ENCODE results near the gene UIMC1.

Gene UIMC1

GRCh38 chr5:176965633-176966032 lies 40.9 kb downstream of the UIMC1 start:
- Histone ChIP-seq H3K27ac (ENCODE audit: low read depth in 2 of 2, low read length in 2 of 2) (no peak overlapping the region), H3K9me3 (ENCODE audit: control insufficient read depth in 2 of 2, low read length in 2 of 2) (no peaks in the 10 kb centered on the region), H3K27me3 (ENCODE audit: control insufficient read depth in 2 of 2, insufficient read depth in 2 of 2, low read length in 2 of 2) (no peaks in the 10 kb centered on the region), H3K4me1 (ENCODE audit: control insufficient read depth in 2 of 2, insufficient read depth in 2 of 2, low read length in 2 of 2) (no peaks in the 10 kb centered on the region), H3K36me3 (ENCODE audit: control insufficient read depth in 2 of 2, insufficient read depth in 2 of 2, low read length in 2 of 2) (peaks cover 14 to 21% of the 10 kb centered on the region in 2 donors), H3K4me3 (ENCODE audit: low read length in 2 of 2) (no peak overlapping the region), H3K9ac (ENCODE audit: low read depth in 1 of 2, low read length in 2 of 2) (no peak overlapping the region)

- Histone ChIP-seq H3K27ac (ENCODE audit: low read depth in 2 of 2, low read length in 2 of 2) (no peak overlapping the region), H3K4me3 (ENCODE audit: low read length in 2 of 2) (no peak overlapping the region), H3K36me3 (ENCODE audit: control insufficient read depth in 2 of 2, insufficient read depth in 2 of 2, low read length in 2 of 2) (peaks cover 18 to 20% of the 10 kb centered on the region in 2 donors), H3K4me1 (ENCODE audit: control insufficient read depth in 2 of 2, insufficient read depth in 2 of 2, low read length in 2 of 2) (no peaks in the 10 kb centered on the region), H3K27me3 (ENCODE audit: control insufficient read depth in 2 of 2, insufficient read depth in 2 of 2, low read length in 2 of 2) (no peaks in the 10 kb centered on the region), H3K9me3 (ENCODE audit: control insufficient read depth in 2 of 2, low read length in 2 of 2) (no peaks in the 10 kb centered on the region), H3K9ac (ENCODE audit: low read depth in 1 of 2, low read length in 2 of 2) (no peak overlapping the region)
These were observed 47.5 kb downstream of the UIMC1 start for GRCh38 chr5:176959051-176959450.

DNA sequence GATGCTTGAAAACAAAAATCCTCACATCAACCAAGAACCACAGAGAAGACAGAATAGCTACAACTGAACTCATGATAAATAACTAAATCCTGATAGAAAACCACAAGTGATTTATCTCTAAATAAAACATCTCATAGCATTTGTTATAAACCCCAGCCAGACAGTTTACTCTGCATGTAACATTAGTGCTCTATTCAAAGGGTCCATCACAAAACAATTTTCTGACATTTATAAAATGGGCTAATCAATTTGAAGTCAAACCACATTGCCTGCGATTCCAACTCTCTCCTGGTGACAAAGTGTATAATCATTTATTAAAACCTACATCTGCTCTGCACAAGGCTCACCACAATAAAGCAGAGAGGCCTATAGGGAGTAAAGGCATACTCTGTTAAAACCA lies 49.8 kb downstream of the UIMC1 start:
- Histone ChIP-seq H3K9ac (ENCODE audit: low read depth in 1 of 2, low read length in 2 of 2) (no peak overlapping the region), H3K4me3 (ENCODE audit: low read length in 2 of 2) (no peak overlapping the region), H3K36me3 (ENCODE audit: control insufficient read depth in 2 of 2, insufficient read depth in 2 of 2, low read length in 2 of 2) (peaks cover 21 to 24% of the 10 kb centered on the region in 2 donors), H3K27ac (ENCODE audit: low read depth in 2 of 2, low read length in 2 of 2) (no peak overlapping the region), H3K27me3 (ENCODE audit: control insufficient read depth in 2 of 2, insufficient read depth in 2 of 2, low read length in 2 of 2) (no peaks in the 10 kb centered on the region), H3K9me3 (ENCODE audit: control insufficient read depth in 2 of 2, low read length in 2 of 2) (no peaks in the 10 kb centered on the region), H3K4me1 (ENCODE audit: control insufficient read depth in 2 of 2, insufficient read depth in 2 of 2, low read length in 2 of 2) (no peaks in the 10 kb centered on the region)

DNA sequence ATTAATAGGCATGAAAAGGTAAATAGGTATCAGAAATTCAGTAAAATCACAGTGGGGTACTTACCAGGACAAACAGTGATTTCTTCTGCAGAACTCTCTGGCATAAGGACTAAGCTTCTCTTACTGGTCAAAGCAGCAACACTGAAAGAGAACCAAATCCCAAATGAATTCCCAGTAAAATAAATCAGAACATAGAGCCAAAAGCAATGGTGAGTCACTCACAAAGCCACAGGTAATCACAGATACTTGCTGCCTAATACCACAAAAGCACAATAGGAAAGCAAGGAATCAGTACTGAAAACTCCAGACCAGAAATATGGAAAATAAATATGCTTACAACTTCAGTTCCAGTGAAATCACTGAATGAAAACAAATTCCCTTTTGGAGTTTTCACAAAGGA lies 50.7 kb downstream of the UIMC1 start:
- Histone ChIP-seq H3K4me3 (ENCODE audit: low read length in 2 of 2) (no peak overlapping the region), H3K36me3 (ENCODE audit: control insufficient read depth in 2 of 2, insufficient read depth in 2 of 2, low read length in 2 of 2) (peaks cover 25 to 31% of the 10 kb centered on the region in 2 donors), H3K27ac (ENCODE audit: low read depth in 2 of 2, low read length in 2 of 2) (no peak overlapping the region), H3K4me1 (ENCODE audit: control insufficient read depth in 2 of 2, insufficient read depth in 2 of 2, low read length in 2 of 2) (no peaks in the 10 kb centered on the region), H3K27me3 (ENCODE audit: control insufficient read depth in 2 of 2, insufficient read depth in 2 of 2, low read length in 2 of 2) (no peaks in the 10 kb centered on the region), H3K9ac (ENCODE audit: low read depth in 1 of 2, low read length in 2 of 2) (no peak overlapping the region), H3K9me3 (ENCODE audit: control insufficient read depth in 2 of 2, low read length in 2 of 2) (no peaks in the 10 kb centered on the region)

- Histone ChIP-seq H3K36me3 (ENCODE audit: control insufficient read depth in 2 of 2, insufficient read depth in 2 of 2, low read length in 2 of 2) (peaks cover 31 to 39% of the 10 kb centered on the region in 2 donors), H3K9ac (ENCODE audit: low read depth in 1 of 2, low read length in 2 of 2) (no peak overlapping the region), H3K9me3 (ENCODE audit: control insufficient read depth in 2 of 2, low read length in 2 of 2) (no peaks in the 10 kb centered on the region), H3K27ac (ENCODE audit: low read depth in 2 of 2, low read length in 2 of 2) (no peak overlapping the region), H3K4me1 (ENCODE audit: control insufficient read depth in 2 of 2, insufficient read depth in 2 of 2, low read length in 2 of 2) (no peaks in the 10 kb centered on the region), H3K27me3 (ENCODE audit: control insufficient read depth in 2 of 2, insufficient read depth in 2 of 2, low read length in 2 of 2) (no peaks in the 10 kb centered on the region), H3K4me3 (ENCODE audit: low read length in 2 of 2) (no peak overlapping the region)
These were observed 52.5 kb downstream of the UIMC1 start for GRCh38 chr5:176954050-176954449.

DNA sequence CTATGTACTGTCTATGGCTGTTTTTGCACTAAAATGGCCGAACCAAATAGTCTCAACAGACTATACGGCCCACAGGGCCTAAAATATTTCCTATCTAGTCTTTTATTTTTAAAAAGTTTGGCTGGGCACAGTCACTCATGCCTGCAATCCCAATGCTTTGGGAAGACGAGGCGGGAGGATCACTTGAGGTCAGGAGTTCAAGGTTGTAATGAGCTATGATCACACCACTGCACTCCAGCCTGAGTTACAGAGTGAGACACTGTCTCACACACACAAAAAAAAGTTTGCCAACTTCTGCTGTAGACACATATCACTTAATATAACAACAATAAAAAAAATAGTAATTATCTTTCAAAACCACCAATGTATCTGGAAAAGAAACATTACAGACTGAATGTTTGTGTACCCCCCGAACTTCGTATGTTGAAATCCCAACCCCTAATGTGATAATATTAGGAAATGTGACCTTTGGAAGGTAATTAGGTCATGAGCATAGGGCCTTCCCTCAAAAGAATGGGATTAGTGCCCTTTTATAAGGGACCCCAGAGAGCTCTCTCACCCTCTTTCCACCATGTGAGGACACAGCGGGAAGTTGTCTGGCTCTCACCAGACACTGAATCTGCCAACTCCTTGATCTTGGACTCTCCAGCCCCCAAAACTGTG lies 53.9 kb downstream of the UIMC1 start:
- Histone ChIP-seq H3K4me3 (ENCODE audit: low read length in 2 of 2) (no peak overlapping the region), H3K27me3 (ENCODE audit: control insufficient read depth in 2 of 2, insufficient read depth in 2 of 2, low read length in 2 of 2) (no peaks in the 10 kb centered on the region), H3K4me1 (ENCODE audit: control insufficient read depth in 2 of 2, insufficient read depth in 2 of 2, low read length in 2 of 2) (no peaks in the 10 kb centered on the region), H3K9ac (ENCODE audit: low read depth in 1 of 2, low read length in 2 of 2) (no peak overlapping the region), H3K9me3 (ENCODE audit: control insufficient read depth in 2 of 2, low read length in 2 of 2) (no peaks in the 10 kb centered on the region), H3K36me3 (ENCODE audit: control insufficient read depth in 2 of 2, insufficient read depth in 2 of 2, low read length in 2 of 2) (peaks cover 27 to 42% of the 10 kb centered on the region in 2 donors), H3K27ac (ENCODE audit: low read depth in 2 of 2, low read length in 2 of 2) (no peak overlapping the region)

- no peak overlapping the region for H3K4me3 ChIP-seq (ENCODE audit: low read length in 2 of 2)
- no peak overlapping the region for H3K27ac ChIP-seq (ENCODE audit: low read depth in 2 of 2, low read length in 2 of 2)
- H3K4me1 ChIP-seq (ENCODE audit: control insufficient read depth in 2 of 2, insufficient read depth in 2 of 2, low read length in 2 of 2), result no peaks in the 10 kb centered on the region
- no peaks in the 10 kb centered on the region for H3K27me3 ChIP-seq (ENCODE audit: control insufficient read depth in 2 of 2, insufficient read depth in 2 of 2, low read length in 2 of 2)
- no peaks in the 10 kb centered on the region for H3K9me3 ChIP-seq (ENCODE audit: control insufficient read depth in 2 of 2, low read length in 2 of 2)
- H3K36me3 ChIP-seq (ENCODE audit: control insufficient read depth in 2 of 2, insufficient read depth in 2 of 2, low read length in 2 of 2), result peaks cover 21 to 41% of the 10 kb centered on the region in 2 donors
- H3K9ac ChIP-seq (ENCODE audit: low read depth in 1 of 2, low read length in 2 of 2), result no peak overlapping the region
These were observed 58.1 kb downstream of the UIMC1 start for GRCh38 chr5:176948458-176948857.

GRCh38 chr5:176947847-176948246 lies 58.7 kb downstream of the UIMC1 start:
- Histone ChIP-seq H3K4me1 (ENCODE audit: control insufficient read depth in 2 of 2, insufficient read depth in 2 of 2, low read length in 2 of 2) (no peaks in the 10 kb centered on the region), H3K27me3 (ENCODE audit: control insufficient read depth in 2 of 2, insufficient read depth in 2 of 2, low read length in 2 of 2) (no peaks in the 10 kb centered on the region), H3K4me3 (ENCODE audit: low read length in 2 of 2) (no peak overlapping the region), H3K36me3 (ENCODE audit: control insufficient read depth in 2 of 2, insufficient read depth in 2 of 2, low read length in 2 of 2) (peaks cover 24 to 45% of the 10 kb centered on the region in 2 donors), H3K9me3 (ENCODE audit: control insufficient read depth in 2 of 2, low read length in 2 of 2) (no peaks in the 10 kb centered on the region), H3K9ac (ENCODE audit: low read depth in 1 of 2, low read length in 2 of 2) (no peak overlapping the region), H3K27ac (ENCODE audit: low read depth in 2 of 2, low read length in 2 of 2) (no peak overlapping the region)

DNA sequence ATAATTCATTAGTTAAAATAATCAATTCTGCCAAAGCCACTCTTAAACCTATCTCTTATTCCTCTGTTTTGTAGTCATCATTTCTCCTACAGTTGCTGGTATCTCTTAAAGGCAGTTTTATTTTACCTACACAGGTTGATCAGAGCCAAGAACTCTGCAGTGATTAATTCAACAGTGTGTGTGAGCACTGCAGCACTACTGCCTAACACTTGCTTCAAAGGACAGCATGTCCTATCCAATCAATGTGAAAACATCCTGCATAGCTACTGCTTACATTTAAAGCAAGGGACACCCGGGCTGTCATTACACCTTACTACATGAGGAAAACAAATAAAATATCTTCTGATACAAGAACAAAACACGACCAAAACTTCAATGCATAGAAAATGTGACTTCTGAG lies 62.3 kb downstream of the UIMC1 start:
- H3K36me3 ChIP-seq (ENCODE audit: control insufficient read depth in 2 of 2, insufficient read depth in 2 of 2, low read length in 2 of 2), result peaks cover 24 to 46% of the 10 kb centered on the region in 2 donors
- H3K4me1 ChIP-seq (ENCODE audit: control insufficient read depth in 2 of 2, insufficient read depth in 2 of 2, low read length in 2 of 2), result no peaks in the 10 kb centered on the region
- no peak overlapping the region for H3K9ac ChIP-seq (ENCODE audit: low read depth in 1 of 2, low read length in 2 of 2)
- no peaks in the 10 kb centered on the region for H3K9me3 ChIP-seq (ENCODE audit: control insufficient read depth in 2 of 2, low read length in 2 of 2)
- no peak overlapping the region for H3K27ac ChIP-seq (ENCODE audit: low read depth in 2 of 2, low read length in 2 of 2)
- H3K4me3 ChIP-seq (ENCODE audit: low read length in 2 of 2), result no peak overlapping the region
- H3K27me3 ChIP-seq (ENCODE audit: control insufficient read depth in 2 of 2, insufficient read depth in 2 of 2, low read length in 2 of 2), result no peaks in the 10 kb centered on the region

DNA sequence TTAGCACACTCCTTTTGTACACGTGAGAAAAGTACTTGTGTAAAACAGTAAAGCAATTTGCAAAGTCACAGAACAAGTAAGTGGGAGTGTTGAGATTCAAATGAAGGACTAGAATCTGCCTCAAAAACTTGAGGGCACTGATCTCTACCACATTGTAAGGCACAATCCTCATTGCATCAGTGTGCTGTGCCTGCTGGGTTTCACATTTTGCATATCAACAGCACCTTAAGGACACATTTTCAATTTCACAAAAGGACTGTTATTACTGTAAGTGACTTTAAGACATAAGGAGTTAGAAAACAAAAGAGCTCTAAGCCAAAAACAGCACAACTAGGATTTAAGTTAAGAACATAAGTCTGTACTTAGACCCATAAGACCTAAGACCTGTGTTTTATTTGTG lies 62.8 kb downstream of the UIMC1 start:
- Histone ChIP-seq H3K4me3 (ENCODE audit: low read length in 2 of 2) (no peak overlapping the region), H3K27me3 (ENCODE audit: control insufficient read depth in 2 of 2, insufficient read depth in 2 of 2, low read length in 2 of 2) (no peaks in the 10 kb centered on the region), H3K9ac (ENCODE audit: low read depth in 1 of 2, low read length in 2 of 2) (no peak overlapping the region), H3K4me1 (ENCODE audit: control insufficient read depth in 2 of 2, insufficient read depth in 2 of 2, low read length in 2 of 2) (no peaks in the 10 kb centered on the region), H3K27ac (ENCODE audit: low read depth in 2 of 2, low read length in 2 of 2) (no peak overlapping the region), H3K36me3 (ENCODE audit: control insufficient read depth in 2 of 2, insufficient read depth in 2 of 2, low read length in 2 of 2) (peaks cover 22 to 44% of the 10 kb centered on the region in 2 donors), H3K9me3 (ENCODE audit: control insufficient read depth in 2 of 2, low read length in 2 of 2) (no peaks in the 10 kb centered on the region)

Measured in mucosa of rectum (tissue), 2 donors.